OCI-LY7 (cell line): Measurements from ENCODE around the gene OLFML2B. TPM values are rescaled to one million over a fixed set of nuclear protein-coding genes. Genes with fewer than 3 reads are reported as not detected.

Experiments used
- BruUV-seq: library from RNA; stranded (reverse); fragments of 400-500 nt; replicated peaks from 2 replicates; lab custom pipeline; 2021; lab: Mats Ljungman, UMichigan
- CTCF ChIA-PET: fragments of 300-600 bp; sonication (Branson Sonifier 250); formaldehyde crosslinking; loops from one replicate; lab custom pipeline; 2022; ENCODE audit warnings: antibody characterized with exemption; ENCODE audit not compliant: unreplicated experiment; lab: Charles Lee
- POLR2A ChIA-PET: fragments of 300-600 bp; sonication (Branson Sonifier 250); formaldehyde crosslinking; loops from one replicate; lab custom pipeline; 2022; ENCODE audit warnings: antibody characterized with exemption; lab: Charles Lee
- DNase-seq: peaks from one replicate; pipeline ENCODE4 v3.0.0-alpha.2; 2015; ENCODE audit warnings: low spot score
- H2AFZ ChIP-seq: fragments of 200-600 bp; sonication (generic), shearing (Covaris generic); 2 replicates; pipeline ENCODE4 v1.6.1; 2014; ENCODE audit warnings: mild to moderate bottlenecking, antibody characterized with exemption, low read length, moderate library complexity
- H3K27ac ChIP-seq: fragments of 200-600 bp; sonication (generic); 2 replicates; pipeline ENCODE4 v1.5.1; 2014; ENCODE audit warnings: mixed run types, low read depth, mild to moderate bottlenecking, moderate library complexity, low read length, inconsistent platforms; ENCODE audit not compliant: poor library complexity, severe bottlenecking
- H3K36me3 ChIP-seq: fragments of 200-600 bp; sonication (generic); 2 replicates; pipeline ENCODE4 v1.6.1; 2014; ENCODE audit warnings: mild to moderate bottlenecking, antibody characterized with exemption, low read length, moderate library complexity, mixed read lengths; ENCODE audit not compliant: insufficient read depth
- H3K4me1 ChIP-seq: fragments of 200-600 bp; sonication (generic); 2 replicates; pipeline ENCODE4 v1.5.1; 2014; ENCODE audit warnings: mild to moderate bottlenecking, low read length; ENCODE audit not compliant: insufficient read depth, poor library complexity, severe bottlenecking
- H3K4me2 ChIP-seq: fragments of 200-600 bp; sonication (generic); 2 replicates; pipeline ENCODE4 v1.6.1; 2014; ENCODE audit warnings: mild to moderate bottlenecking, low read length
- H3K4me3 ChIP-seq: fragments of 200-600 bp; sonication (generic); 2 replicates; pipeline ENCODE4 v1.5.1; 2014; ENCODE audit warnings: mild to moderate bottlenecking, low read depth, low read length; ENCODE audit not compliant: poor library complexity, severe bottlenecking
- H3K79me2 ChIP-seq: fragments of 200-600 bp; sonication (generic); 2 replicates; pipeline ENCODE4 v1.6.1; 2016; ENCODE audit warnings: low read depth, mild to moderate bottlenecking, low read length, moderate library complexity, mixed read lengths; ENCODE audit not compliant: insufficient read depth
- H3K9me2 ChIP-seq: fragments of 200-600 bp; sonication (generic); 2 replicates; pipeline ENCODE4 v1.6.1; 2016; ENCODE audit warnings: mild to moderate bottlenecking, low read length, mixed read lengths; ENCODE audit not compliant: insufficient read depth
- H3K9me3 ChIP-seq: fragments of 200-600 bp; sonication (generic); 2 replicates; pipeline ENCODE4 v1.6.1; 2014; ENCODE audit warnings: mild to moderate bottlenecking, mixed run types, low read length, mixed read lengths
- H4K20me1 ChIP-seq: fragments of 200-600 bp; sonication (generic); 2 replicates; pipeline ENCODE4 v1.6.1; 2014; ENCODE audit warnings: mild to moderate bottlenecking, antibody characterized with exemption, low read length, moderate library complexity, mixed read lengths; ENCODE audit not compliant: insufficient read depth
- EZH2phosphoT487 ChIP-seq: fragments of 200-600 bp; sonication (generic); IDR thresholded peaks from 2 replicates; pipeline ENCODE4 v1.6.1; 2018; ENCODE audit warnings: low read depth, borderline replicate concordance, mild to moderate bottlenecking, mixed run types, antibody characterized with exemption, low read length, moderate library complexity, mixed read lengths
- intact Hi-C: fragments of 100-400 bp; cut with micrococcal nuclease; formaldehyde crosslinking; loops from one replicate; pipeline ENCODE4 v1.10.0; 2022; ENCODE audit not compliant: unreplicated experiment
- total RNA-seq, 2 experiments: library from RNA; depleted of rRNA in 1 of 2; stranded (reverse); fragments of >200 nt in 1 of 2; shearing (Covaris generic) in 1 of 2; gene quantifications; 2 replicates each; pipeline ENCODE4 v1.2.3, GENCODE V29; 2014 to 2022
- TF ChIP-seq, protein P1 (sequence below): fragments of 200-600 bp; sonication (generic); conservative IDR thresholded peaks from 2 replicates; pipeline ENCODE4 v1.5.1; 2014; ENCODE audit warnings: mild to moderate bottlenecking, antibody characterized with exemption, low read length, moderate library complexity, mixed read lengths

Gene OLFML2B
- total RNA-seq, 2 experiments from 2014 or later: not detected

DNA sequence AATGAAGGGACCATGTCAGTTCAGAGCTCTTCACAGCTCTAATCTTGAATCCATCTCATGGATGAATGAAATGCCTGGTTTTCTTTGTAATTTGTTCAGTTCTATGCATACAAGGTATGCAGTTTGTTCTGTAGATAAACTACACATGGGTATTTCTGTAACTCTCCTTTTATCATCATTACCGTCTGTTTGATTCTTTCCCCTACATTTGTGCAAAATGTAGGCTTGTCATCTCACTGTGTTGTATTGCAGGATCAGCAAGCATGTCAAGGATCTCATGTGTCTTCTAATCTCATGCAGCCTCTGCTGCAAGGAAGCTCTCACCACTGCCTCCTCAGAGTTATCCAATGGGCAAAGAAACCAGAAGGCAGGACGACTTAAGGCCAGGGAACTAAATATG is 79.3 kb downstream of the OLFML2B start:
- POLR2A ChIA-PET: interaction anchor here (1.0 kb wide), 1 partner anchor 17 kb away, joined by 3 read pairs; no protein-coding TSS in a partner anchor

DNA sequence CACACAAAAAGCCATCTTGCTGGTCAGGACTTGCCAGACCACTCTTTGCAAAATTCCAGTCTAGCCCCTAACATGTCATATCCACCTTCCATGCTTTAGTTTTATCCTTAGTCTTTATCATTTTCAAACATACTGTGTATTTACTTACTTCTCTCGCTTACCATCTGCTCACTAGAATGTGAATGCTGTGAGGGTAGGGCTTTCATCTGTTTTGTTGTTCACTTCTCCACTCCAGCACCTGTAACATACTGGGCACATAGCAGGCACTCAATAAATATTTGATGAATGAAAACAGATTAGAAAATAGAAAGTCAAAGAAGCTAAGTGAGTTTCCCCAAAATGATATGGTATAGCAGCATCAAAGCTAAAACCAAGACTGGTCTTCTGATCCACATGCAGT is 79.9 kb downstream of the OLFML2B start:
- no peak for DNase-seq
- ChIA-PET CTCF (no interaction called here), POLR2A (no interaction called here)
- Histone ChIP-seq H3K9me3 (no peaks in the 10 kb centered on the region), H3K79me2 (no peaks in the 10 kb centered on the region), H3K4me3 (no peak overlapping the region), H3K27ac (no peak overlapping the region), H3K9me2 (no peaks in the 10 kb centered on the region), H3K36me3 (no peaks in the 10 kb centered on the region), H3K4me1 (no peaks in the 10 kb centered on the region), H4K20me1 (no peaks in the 10 kb centered on the region), H3K4me2 (no peak overlapping the region), H2AFZ (no peak overlapping the region)
- intact Hi-C loops: no loop called here
- no peak for TF ChIP-seq EZH2phosphoT487
- TF ChIP-seq, protein P1, sequence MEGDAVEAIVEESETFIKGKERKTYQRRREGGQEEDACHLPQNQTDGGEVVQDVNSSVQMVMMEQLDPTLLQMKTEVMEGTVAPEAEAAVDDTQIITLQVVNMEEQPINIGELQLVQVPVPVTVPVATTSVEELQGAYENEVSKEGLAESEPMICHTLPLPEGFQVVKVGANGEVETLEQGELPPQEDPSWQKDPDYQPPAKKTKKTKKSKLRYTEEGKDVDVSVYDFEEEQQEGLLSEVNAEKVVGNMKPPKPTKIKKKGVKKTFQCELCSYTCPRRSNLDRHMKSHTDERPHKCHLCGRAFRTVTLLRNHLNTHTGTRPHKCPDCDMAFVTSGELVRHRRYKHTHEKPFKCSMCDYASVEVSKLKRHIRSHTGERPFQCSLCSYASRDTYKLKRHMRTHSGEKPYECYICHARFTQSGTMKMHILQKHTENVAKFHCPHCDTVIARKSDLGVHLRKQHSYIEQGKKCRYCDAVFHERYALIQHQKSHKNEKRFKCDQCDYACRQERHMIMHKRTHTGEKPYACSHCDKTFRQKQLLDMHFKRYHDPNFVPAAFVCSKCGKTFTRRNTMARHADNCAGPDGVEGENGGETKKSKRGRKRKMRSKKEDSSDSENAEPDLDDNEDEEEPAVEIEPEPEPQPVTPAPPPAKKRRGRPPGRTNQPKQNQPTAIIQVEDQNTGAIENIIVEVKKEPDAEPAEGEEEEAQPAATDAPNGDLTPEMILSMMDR: no peak
- no TSS peak for BruUV-seq

More for the DNA sequence above, 79.3 kb downstream of the OLFML2B start:
- Histone ChIP-seq H3K9me3 (no peaks in the 10 kb centered on the region), H3K4me1 (no peaks in the 10 kb centered on the region), H3K79me2 (no peaks in the 10 kb centered on the region), H3K9me2 (no peaks in the 10 kb centered on the region), H3K27ac (no peak overlapping the region), H2AFZ (no peak overlapping the region), H3K4me3 (no peak overlapping the region), H3K4me2 (no peak overlapping the region), H3K36me3 (no peaks in the 10 kb centered on the region), H4K20me1 (no peaks in the 10 kb centered on the region)
- CTCF ChIA-PET: no interaction called here
- TF ChIP-seq, protein P1: no peak
- no peak for TF ChIP-seq EZH2phosphoT487
- DNase-seq: no peak
- BruUV-seq: no TSS peak
- intact Hi-C loops: no loop called here

DNA sequence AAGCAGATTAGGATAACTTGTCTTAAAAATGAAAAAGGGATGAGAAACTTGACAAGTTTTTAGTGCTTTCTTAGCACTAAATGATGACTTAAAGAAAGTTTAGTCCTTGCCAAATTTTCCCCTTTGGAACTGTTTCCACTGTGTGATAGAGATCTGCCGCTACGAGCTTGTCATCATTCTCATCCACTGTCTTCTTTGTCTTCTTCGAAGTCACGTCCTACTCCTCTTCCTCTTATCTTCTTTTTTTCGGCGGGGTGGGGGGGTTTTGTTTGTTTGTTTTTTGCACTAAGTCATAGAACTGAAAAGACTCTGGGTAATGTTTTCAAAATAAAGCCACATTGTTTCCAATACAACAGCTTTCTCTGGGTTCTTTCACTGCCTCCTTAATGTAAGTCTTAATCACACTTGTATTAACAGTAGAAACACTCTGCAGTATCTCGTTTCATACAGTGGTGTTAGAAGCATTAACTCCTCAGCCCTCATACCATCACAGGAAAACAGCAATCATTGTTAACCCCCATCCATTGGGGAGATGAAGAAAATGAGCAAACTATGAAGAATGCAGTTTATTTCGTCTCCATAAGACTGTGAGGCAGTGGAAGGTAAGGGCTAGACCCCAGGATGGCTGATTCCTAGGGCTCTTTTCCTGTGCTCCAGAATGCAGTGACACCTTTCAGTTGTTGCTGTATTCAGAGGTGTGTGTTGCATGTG is 81.8 kb downstream of the OLFML2B start:
- Histone ChIP-seq H3K9me3 (no peaks in the 10 kb centered on the region), H3K27ac (no peak overlapping the region), H3K4me3 (no peak overlapping the region), H3K36me3 (no peaks in the 10 kb centered on the region), H3K4me2 (no peak overlapping the region), H2AFZ (no peak overlapping the region), H3K9me2 (no peaks in the 10 kb centered on the region), H3K4me1 (no peaks in the 10 kb centered on the region), H4K20me1 (no peaks in the 10 kb centered on the region), H3K79me2 (no peaks in the 10 kb centered on the region)
- TF ChIP-seq EZH2phosphoT487: no peak
- TF ChIP-seq, protein P1: no peak
- no TSS peak for BruUV-seq
- intact Hi-C loops: no loop called here
- POLR2A ChIA-PET: no interaction called here
- no peak for DNase-seq
- CTCF ChIA-PET: no interaction called here
